ENCODE results near the gene PHOX2B.

Gene PHOX2B

DNA sequence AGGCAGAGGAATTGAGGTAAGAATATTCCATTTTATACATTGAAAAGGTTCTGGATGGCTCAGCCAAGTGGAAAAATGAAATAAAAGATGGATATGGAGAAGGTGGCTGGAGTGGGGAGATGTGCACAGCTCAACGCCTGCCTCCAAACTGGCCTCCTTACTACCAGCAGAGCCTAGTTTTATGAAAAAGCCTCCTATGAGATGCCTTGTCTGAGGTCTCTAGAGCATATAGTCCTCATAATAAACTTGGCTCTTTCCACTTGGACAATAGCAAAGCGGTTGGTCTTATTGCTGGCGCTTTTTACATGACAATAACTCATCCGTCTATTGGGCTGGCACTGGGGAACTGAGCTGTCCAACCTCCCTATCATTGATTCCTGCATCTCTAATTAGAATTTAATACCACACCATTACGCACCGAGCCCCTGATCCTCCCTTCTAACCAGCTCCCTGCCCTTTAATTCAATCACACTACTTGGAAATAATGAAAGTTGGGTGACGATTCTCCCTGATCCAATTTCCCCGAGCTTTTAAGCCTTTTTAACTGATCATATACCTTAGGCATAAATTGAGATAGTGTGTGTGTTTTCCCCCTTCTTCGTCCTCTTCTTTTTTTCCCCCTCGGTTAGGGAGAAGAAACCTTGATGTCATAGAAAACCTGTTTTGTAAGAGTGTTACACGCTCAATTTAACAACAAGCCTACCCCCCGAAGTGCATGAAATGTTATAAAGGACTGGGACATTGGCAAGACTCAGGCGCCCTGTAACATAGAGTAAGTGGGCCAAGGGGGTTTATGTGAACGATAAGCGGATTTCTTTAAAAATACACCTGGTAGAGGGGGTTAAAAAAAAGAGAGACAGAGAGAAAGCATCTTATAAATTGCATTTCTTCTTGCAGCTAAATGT is at the start of gene PHOX2B:
TSS of gene PHOX2B (minus strand) at position 155 of the 905 bp plus-strand sequence. CDS start at position 40, 115 bp downstream.
- TF ChIP-seq, protein P1, sequence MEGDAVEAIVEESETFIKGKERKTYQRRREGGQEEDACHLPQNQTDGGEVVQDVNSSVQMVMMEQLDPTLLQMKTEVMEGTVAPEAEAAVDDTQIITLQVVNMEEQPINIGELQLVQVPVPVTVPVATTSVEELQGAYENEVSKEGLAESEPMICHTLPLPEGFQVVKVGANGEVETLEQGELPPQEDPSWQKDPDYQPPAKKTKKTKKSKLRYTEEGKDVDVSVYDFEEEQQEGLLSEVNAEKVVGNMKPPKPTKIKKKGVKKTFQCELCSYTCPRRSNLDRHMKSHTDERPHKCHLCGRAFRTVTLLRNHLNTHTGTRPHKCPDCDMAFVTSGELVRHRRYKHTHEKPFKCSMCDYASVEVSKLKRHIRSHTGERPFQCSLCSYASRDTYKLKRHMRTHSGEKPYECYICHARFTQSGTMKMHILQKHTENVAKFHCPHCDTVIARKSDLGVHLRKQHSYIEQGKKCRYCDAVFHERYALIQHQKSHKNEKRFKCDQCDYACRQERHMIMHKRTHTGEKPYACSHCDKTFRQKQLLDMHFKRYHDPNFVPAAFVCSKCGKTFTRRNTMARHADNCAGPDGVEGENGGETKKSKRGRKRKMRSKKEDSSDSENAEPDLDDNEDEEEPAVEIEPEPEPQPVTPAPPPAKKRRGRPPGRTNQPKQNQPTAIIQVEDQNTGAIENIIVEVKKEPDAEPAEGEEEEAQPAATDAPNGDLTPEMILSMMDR (IDR thresholded peaks at IDR 0.05; ENCODE audit: low read length, missing control alignments) = no peak
- no peak within 1 kb of the TSS for H3K4me3 ChIP-seq (replicated peaks; ENCODE audit: low read depth, low read length)
- no peak for DNase-seq (ENCODE audit: low read depth)

DNA sequence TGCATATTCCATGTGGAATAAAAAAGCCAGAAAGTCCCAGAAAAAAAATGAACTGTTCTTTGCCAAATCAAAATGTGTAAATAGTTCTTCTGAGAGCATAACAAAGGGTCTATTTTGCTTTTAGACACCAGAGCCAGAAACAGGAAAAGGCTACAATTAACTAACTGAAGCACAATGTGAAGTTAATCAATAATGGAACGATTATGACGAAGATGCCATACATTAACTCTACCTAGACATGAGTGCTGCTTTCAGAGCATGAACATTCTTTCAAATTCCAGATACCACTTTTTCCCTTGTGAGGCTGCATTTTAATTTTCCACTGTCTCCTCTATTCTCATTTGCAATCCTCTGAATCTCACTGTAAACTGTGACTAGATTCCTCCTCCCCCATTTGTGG is 48.7 kb upstream of the PHOX2B start:
- no peak overlapping the region for H3K4me3 ChIP-seq (replicated peaks; ENCODE audit: low read depth, low read length)
- no peak for DNase-seq (ENCODE audit: low read depth)
- TF ChIP-seq, protein P1 (IDR thresholded peaks at IDR 0.05; ENCODE audit: low read length, missing control alignments) = no peak

DNA sequence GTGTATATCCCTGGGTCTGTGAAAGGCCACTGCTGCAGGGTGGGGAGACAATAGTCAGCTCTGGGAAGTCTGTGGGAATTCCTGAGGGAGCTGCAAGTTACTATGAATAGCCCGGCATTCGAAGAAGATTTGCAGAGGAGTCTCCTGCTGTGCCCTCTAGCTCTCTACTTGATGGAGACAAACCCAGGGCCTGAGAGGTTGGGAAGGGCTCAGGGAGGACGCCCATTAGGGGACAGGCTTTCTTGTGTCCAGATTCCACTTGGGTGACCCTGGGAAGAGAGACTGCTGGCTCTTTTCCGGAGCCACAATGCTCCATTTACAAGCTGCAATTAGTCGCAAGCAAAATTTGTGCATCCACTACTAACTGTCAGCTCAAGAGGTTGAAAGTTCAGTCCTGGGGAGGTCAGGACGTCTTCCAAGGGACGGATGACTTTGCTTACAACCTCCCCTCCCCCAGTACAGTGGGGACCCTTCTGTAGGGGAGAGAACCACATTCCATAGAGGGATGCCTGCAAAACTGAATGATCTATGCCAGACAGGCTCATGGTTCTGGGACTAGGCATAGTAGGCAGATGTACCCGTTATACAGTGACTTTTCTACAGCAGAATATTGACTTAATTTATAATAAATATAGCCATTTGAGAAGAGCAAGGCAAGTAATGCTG is 48.2 kb upstream of the PHOX2B start:
- no peak for DNase-seq (ENCODE audit: low read depth)
- TF ChIP-seq, protein P1 (IDR thresholded peaks at IDR 0.05; ENCODE audit: low read length, missing control alignments) = no peak

DNA sequence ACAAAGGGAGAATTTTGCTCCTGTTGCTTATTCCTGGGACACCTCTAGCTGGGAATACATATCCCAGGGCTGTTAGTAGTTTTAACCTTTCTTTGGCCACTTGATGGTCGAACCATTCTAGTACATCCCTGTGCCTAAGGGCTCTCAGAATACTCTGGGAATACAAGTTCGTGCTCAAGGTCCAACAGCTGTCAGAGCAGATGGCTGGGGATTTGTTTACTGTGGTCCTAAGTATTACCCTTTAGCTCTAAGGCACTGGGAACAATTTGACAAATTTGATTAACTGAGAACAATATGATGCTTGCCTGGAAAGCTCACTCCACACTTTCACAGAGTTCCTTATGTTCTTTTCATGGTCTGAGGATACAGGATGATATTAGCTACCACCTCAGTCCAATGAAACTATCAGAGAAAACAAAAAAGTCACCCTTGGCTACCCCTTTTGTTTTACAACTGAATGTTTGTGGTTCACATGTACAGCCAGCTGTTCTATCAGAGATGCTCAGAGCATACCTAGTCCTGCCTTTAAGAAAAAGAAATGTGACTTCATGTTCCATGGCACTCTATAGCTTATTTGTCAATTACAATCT is 47.4 kb upstream of the PHOX2B start:
- no peak for DNase-seq (ENCODE audit: low read depth)

More for the DNA sequence above, 48.2 kb upstream of the PHOX2B start:
- no peak overlapping the region for H3K4me3 ChIP-seq (replicated peaks; ENCODE audit: low read depth, low read length)

DNA sequence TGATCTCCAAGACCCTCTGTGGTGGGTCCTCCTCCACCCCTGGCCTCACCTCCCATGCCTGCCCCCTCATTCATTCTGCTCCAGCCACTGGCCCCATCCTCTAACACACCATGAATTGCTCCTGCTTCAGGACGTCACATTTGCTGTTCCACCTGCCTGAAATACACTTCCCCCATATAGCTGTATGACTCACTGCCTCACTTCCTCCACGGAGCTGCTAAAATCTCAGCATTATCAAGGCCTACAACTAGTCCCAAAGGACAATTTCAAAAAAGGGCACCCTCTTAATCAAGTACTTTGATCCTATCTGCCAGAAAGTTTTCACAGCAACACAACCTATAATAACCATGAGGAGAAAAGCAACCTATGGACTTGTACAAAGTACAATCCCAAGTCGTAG is 43.6 kb upstream of the PHOX2B start:
- TF ChIP-seq, protein P1 (IDR thresholded peaks at IDR 0.05; ENCODE audit: low read length, missing control alignments) = no peak
- H3K4me3 ChIP-seq (replicated peaks; ENCODE audit: low read depth, low read length) = no peak overlapping the region
- DNase-seq (ENCODE audit: low read depth) = no peak

More for the DNA sequence above, 47.4 kb upstream of the PHOX2B start:
- TF ChIP-seq, protein P1 (IDR thresholded peaks at IDR 0.05; ENCODE audit: low read length, missing control alignments) = no peak
- H3K4me3 ChIP-seq (replicated peaks; ENCODE audit: low read depth, low read length) = no peak overlapping the region

DNA sequence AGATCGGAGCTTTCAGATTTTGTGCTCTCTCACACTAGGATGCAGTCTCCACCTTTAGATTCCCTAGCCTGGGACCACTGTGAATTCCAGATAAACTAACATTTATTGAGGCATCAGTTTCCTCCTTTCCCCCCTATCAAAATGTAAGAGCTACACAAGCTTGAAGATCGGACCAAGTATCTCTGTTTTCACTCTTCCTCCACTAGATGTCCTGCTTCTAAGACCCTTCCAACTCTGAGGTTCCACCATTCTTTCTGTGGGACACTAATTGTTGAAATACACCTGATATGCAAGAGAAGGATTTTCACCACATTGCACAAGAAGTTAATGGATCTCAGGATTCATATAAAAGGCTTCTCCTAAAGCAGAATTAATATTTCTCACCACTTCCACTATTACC is 43.0 kb upstream of the PHOX2B start:
- no peak overlapping the region for H3K4me3 ChIP-seq (replicated peaks; ENCODE audit: low read depth, low read length)
- DNase-seq (ENCODE audit: low read depth) = no peak
- TF ChIP-seq, protein P1 (IDR thresholded peaks at IDR 0.05; ENCODE audit: low read length, missing control alignments) = no peak
